Right lobe of liver (tissue), 6 donors: Measurements from ENCODE around the gene SHQ1. TPM values are rescaled to one million over a fixed set of nuclear protein-coding genes. Genes with fewer than 3 reads are reported as not detected.

Source experiments
- ATAC-seq, 4 donors: fragments of 200-7000 bp; cut with Tn5 transposase; one replicate each; pipeline ENCODE4 v1.9.1; 2020; ENCODE audit warnings: mild to moderate bottlenecking in 4 of 4, moderate library complexity in 4 of 4
- DNase-seq, 3 donors: peaks; one replicate each; pipeline ENCODE4 v3.0.0-alpha.2; 2020
- H3K27ac ChIP-seq, 3 donors: fragments of 200-600 bp; one replicate each; pipeline ENCODE4 v1.8.0; 2022
- H3K27me3 ChIP-seq, 2 donors: fragments of 200-600 bp; one replicate each; pipeline ENCODE4 v1.8.0; 2022
- H3K36me3 ChIP-seq, 4 donors: fragments of 200-600 bp; sonication (generic) in 1 of 4; one replicate each; pipeline versions ENCODE4 v1.5.1 to v1.8.0; 2017 to 2022; ENCODE audit warnings: control low read depth in 1 of 4
- H3K4me1 ChIP-seq, 4 donors: fragments of 200-600 bp; sonication (generic) in 1 of 4; one replicate each; pipeline versions ENCODE4 v1.5.1 to v1.8.0; 2017 to 2022; ENCODE audit warnings: control low read depth in 1 of 4
- H3K4me3 ChIP-seq, 3 donors: fragments of 200-600 bp; one replicate each; pipeline ENCODE4 v1.8.0; 2022
- H3K9me3 ChIP-seq, 4 donors: fragments of 200-600 bp; sonication (generic) in 1 of 4; one replicate each; pipeline versions ENCODE4 v1.5.1 to v1.8.0; 2017 to 2022; ENCODE audit warnings: control low read depth in 1 of 4
- POLR2A ChIP-seq: fragments of 450-650 bp; IDR thresholded peaks from one replicate; pipeline ENCODE4 v1.6.1; 2017; ENCODE audit warnings: antibody characterized with exemption, mild to moderate bottlenecking
- WGBS: methylation state at CpG from one replicate; pipeline ENCODE4 v1.1.6; 2018; ENCODE audit warnings: low coverage, low lambda C conversion rate; ENCODE audit not compliant: insufficient coverage; ENCODE audit errors: missing lambda C conversion rate; 5-methylcytosine and 5-hydroxymethylcytosine counted together
- intact Hi-C, 2 donors: fragments of 100-400 bp; cut with DNase I; formaldehyde crosslinking; loops; one replicate each; pipeline versions ENCODE4 v1.11.2 to v1.14.1; 2022
- total RNA-seq, 6 experiments: library from RNA; depleted of rRNA in 2 of 6; stranded (reverse); fragments of >200 nt in 2 of 6; fragmentation: NEBNext Ultra II Directional in 3 of 6; extraction: Animal tissue kit (Norgen Biotek cat#: 25700) in 3 of 6; gene quantifications; one replicate each; pipeline versions ENCODE4 v1.1.0 to v1.2.4, GENCODE V29; 2016 to 2023
- TF ChIP-seq, protein P1 (sequence below), 4 donors: fragments of 200-600 bp in 3 of 4; fragments of 450-650 bp in 1 of 4; IDR thresholded peaks; one replicate each; pipeline versions ENCODE4 v1.5.1 to v1.8.0; 2016 to 2022; ENCODE audit warnings: antibody characterized with exemption in 4 of 4, mild to moderate bottlenecking in 2 of 4
- donor health status: DM: no; HTN: yes; CAD: no.
- donor health status: DM: no; HTN: no; CAD: no.
- donor health status: DM: no; HTN: no; CAD: no.
- donor health status: DM: no; HTN: yes; CAD: no.
- donor health status: DM: no; HTN: yes; CAD: no.

The SHQ1 gene
- total RNA-seq, 6 experiments from 2014 or later: 5.1 to 9.9 (median 7.9) TPM

GRCh38 chr3:72889310-72890165 is 41.3 kb upstream of the SHQ1 start:
- Histone ChIP-seq H3K27ac (no peak overlapping the region), H3K9me3 (no peaks in the 10 kb centered on the region), H3K4me3 (no peak overlapping the region), H3K4me1 (peaks cover 0 to 4% (median 2%) of the 10 kb centered on the region in 4 donors), H3K36me3 (no peaks in the 10 kb centered on the region), H3K27me3 (peaks cover 0 to 10% of the 10 kb centered on the region in 2 donors)
- TF ChIP-seq, protein P1, sequence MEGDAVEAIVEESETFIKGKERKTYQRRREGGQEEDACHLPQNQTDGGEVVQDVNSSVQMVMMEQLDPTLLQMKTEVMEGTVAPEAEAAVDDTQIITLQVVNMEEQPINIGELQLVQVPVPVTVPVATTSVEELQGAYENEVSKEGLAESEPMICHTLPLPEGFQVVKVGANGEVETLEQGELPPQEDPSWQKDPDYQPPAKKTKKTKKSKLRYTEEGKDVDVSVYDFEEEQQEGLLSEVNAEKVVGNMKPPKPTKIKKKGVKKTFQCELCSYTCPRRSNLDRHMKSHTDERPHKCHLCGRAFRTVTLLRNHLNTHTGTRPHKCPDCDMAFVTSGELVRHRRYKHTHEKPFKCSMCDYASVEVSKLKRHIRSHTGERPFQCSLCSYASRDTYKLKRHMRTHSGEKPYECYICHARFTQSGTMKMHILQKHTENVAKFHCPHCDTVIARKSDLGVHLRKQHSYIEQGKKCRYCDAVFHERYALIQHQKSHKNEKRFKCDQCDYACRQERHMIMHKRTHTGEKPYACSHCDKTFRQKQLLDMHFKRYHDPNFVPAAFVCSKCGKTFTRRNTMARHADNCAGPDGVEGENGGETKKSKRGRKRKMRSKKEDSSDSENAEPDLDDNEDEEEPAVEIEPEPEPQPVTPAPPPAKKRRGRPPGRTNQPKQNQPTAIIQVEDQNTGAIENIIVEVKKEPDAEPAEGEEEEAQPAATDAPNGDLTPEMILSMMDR (IDR thresholded peaks at IDR 0.05): no peak
- TF ChIP-seq POLR2A: no peak
- 81% methylated on average over 13 of the region's 13 CpGs for WGBS
- no peak for DNase-seq
- no peak for ATAC-seq
- intact Hi-C loops: no loop called here

GRCh38 chr3:72888546-72889309 is 40.5 kb upstream of the SHQ1 start:
- intact Hi-C loops: no loop called here
- Histone ChIP-seq H3K4me1 (peaks cover 0 to 4% (median 2%) of the 10 kb centered on the region in 4 donors), H3K27ac (no peak overlapping the region), H3K4me3 (peak overlapping the region in 2 of 3 donors; percentile 10 to 40), H3K27me3 (peaks cover 0 to 10% of the 10 kb centered on the region in 2 donors), H3K9me3 (no peaks in the 10 kb centered on the region), H3K36me3 (no peaks in the 10 kb centered on the region)
- DNase-seq: no peak
- no peak for ATAC-seq
- 17% methylated on average over 16 of the region's 21 CpGs for WGBS
- TF ChIP-seq, protein P1 (IDR thresholded peaks at IDR 0.05): no peak
- TF ChIP-seq POLR2A: no peak

DNA sequence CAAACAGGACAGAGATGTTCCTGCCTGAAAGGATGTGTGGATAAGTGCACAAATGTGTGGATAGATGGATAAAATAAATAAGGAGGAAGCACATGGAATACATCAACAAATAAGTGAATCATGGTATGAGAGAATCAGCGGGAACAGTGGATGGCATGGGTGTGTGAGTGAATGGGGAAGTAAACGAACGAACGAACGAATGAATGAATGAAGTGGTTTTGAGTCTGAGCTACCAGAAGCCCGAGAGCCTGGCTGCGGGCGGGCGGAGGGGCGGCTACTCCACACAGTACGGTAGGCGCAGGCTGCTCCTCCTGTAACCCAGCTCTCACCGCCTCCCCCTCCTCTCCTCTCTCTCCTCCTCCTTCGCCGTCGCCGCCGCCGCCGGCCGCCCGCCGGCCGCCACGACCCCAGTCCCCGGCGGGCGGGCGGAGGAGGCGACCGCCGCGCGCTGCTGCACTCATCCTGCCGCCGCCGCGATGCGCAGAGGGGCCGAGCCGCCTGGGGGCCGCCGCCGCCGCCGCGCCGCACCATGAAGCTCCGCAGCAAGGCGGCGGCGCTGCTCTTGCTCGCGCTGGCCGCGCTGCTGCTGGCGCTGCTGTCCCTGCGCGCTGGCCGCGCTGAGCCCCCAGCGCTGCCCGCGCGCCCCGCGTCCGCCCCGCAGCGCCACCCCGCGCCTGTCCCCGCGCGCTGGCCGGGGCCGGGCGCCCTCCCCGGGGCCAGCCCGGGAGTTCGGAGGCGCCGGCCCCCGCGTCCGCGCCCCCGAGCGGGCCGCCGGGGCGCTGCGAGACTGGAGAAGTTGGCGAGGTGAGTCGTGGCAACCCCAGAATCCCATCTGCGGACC is 39.7 kb upstream of the SHQ1 start, which contains the start of gene GXYLT2:
GXYLT2 (plus strand) TSS at position 342 of the 841 bp plus-strand sequence; CDS start at position 530, 188 bp downstream.
- peaks cover 0 to 4% (median 2%) of the 10 kb centered on the region in 4 donors for H3K4me1 ChIP-seq
- peak; percentile 51 to 66 (median 58) for DNase-seq
- intact Hi-C loops: no loop called here
- TF ChIP-seq, protein P1 (IDR thresholded peaks at IDR 0.05): no peak
- no peak for TF ChIP-seq POLR2A
- no peaks in the 10 kb centered on the region for H3K36me3 ChIP-seq
- peak within 1 kb of the TSS in 2 of 3 donors; percentile 20 to 40 for H3K4me3 ChIP-seq
- H3K27me3 ChIP-seq: peaks cover 0 to 10% of the 10 kb centered on the region in 2 donors
- H3K27ac ChIP-seq: no peak within 1 kb of the TSS
- no peaks in the 10 kb centered on the region for H3K9me3 ChIP-seq
- WGBS: 0% methylated on average over 14 of the region's 96 CpGs
- ATAC-seq: peak; percentile 76 to 86 (median 84)

DNA sequence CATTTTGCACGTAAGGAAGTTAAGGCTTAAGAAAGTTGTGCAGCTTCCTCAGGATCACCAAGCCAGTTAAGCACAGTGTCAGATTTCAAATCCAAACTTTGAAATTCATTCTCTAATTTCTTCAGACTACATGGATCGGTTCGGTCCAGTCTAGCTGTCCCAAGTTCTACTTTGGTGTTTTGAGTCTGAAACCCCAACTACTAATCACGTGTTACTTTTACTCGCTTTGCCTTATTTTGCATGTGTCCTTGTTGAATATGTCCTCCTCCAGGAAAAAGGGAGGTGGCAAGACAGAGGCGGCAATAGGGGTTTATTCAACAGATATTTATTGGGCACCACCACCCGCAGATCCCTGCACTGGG is 39.1 kb upstream of the SHQ1 start:
- no peak for DNase-seq
- Histone ChIP-seq H3K27me3 (peaks cover 0 to 10% of the 10 kb centered on the region in 2 donors), H3K4me3 (peak overlapping the region in 2 of 3 donors; percentile 20 to 40), H3K27ac (no peak overlapping the region), H3K36me3 (no peaks in the 10 kb centered on the region), H3K9me3 (no peaks in the 10 kb centered on the region), H3K4me1 (peaks cover 0 to 4% (median 2%) of the 10 kb centered on the region in 4 donors)
- intact Hi-C loops: no loop called here
- TF ChIP-seq, protein P1 (IDR thresholded peaks at IDR 0.05): no peak
- 6% methylated on average over 7 of the region's 7 CpGs for WGBS
- ATAC-seq: no peak
